AG08396 (cell line): ENCODE data around the gene SKIC2.

ENCODE experiments used
- DNase-seq: peaks from one replicate; pipeline ENCODE4 v3.0.0; 2012; ENCODE audit warnings: low spot score, mixed read lengths

Gene SKIC2

GRCh38 chr6:31945507-31946369 lies 13.2 kb upstream of the SKIC2 start, which contains the start of gene CFB:
CFB (plus strand) TSS chr6:31946095; CDS start chr6:31946222, 127 bp downstream.
- peak; percentile 88 for DNase-seq

GRCh38 chr6:31946370-31946885 lies 12.5 kb upstream of the SKIC2 start:
- DNase-seq: no peak

GRCh38 chr6:31947070-31947675 lies 11.8 kb upstream of the SKIC2 start:
- DNase-seq: no peak

GRCh38 chr6:31947864-31948263 lies 11.1 kb upstream of the SKIC2 start:
- no peak for DNase-seq

- DNase-seq: no peak
Measured at GRCh38 chr6:31948306-31948705, 10.7 kb upstream of the SKIC2 start.

- no peak for DNase-seq
Measured at GRCh38 chr6:31948753-31949413, 10.1 kb upstream of the SKIC2 start.

GRCh38 chr6:31949926-31950548 lies 8.9 kb upstream of the SKIC2 start:
- no peak for DNase-seq

- DNase-seq: peak; percentile 81
Measured at GRCh38 chr6:31952140-31952805, 6.7 kb upstream of the SKIC2 start.

GRCh38 chr6:31952890-31953289 lies 6.1 kb upstream of the SKIC2 start:
- no peak for DNase-seq

GRCh38 chr6:31954511-31954910 lies 4.5 kb upstream of the SKIC2 start:
- DNase-seq: no peak

GRCh38 chr6:31956796-31957195 lies 2.2 kb upstream of the SKIC2 start:
- DNase-seq: no peak

GRCh38 chr6:31958412-31958740 lies 599 bp upstream of the SKIC2 start:
- DNase-seq: peak; percentile 28

- no peak for DNase-seq
Measured at GRCh38 chr6:31961616-31962015, 2.6 kb downstream of the SKIC2 start.

GRCh38 chr6:31963921-31964320 lies 4.9 kb downstream of the SKIC2 start:
- no peak for DNase-seq

- no peak for DNase-seq
Measured at GRCh38 chr6:31965700-31966099, 6.7 kb downstream of the SKIC2 start.

GRCh38 chr6:31966506-31966905 lies 7.5 kb downstream of the SKIC2 start:
- DNase-seq: no peak

GRCh38 chr6:31966997-31967925 lies 8.3 kb downstream of the SKIC2 start:
- no peak for DNase-seq

- no peak for DNase-seq
Measured at GRCh38 chr6:31967926-31968320, 8.9 kb downstream of the SKIC2 start.

GRCh38 chr6:31968326-31968725 lies 9.4 kb downstream of the SKIC2 start:
- no peak for DNase-seq

- no peak for DNase-seq
Measured at GRCh38 chr6:31968791-31969711, 10.1 kb downstream of the SKIC2 start.
